ENCODE measurements around the gene CCNB2. TPM values are rescaled to one million over a fixed set of nuclear protein-coding genes. Genes with fewer than 3 reads are reported as not detected.

Gene CCNB2
- total and polyA plus RNA-seq, 2 donors (not counting 3 experiments of a cell fraction or from before 2014, with no cell fraction given): 55.9 to 65.2 TPM

DNA sequence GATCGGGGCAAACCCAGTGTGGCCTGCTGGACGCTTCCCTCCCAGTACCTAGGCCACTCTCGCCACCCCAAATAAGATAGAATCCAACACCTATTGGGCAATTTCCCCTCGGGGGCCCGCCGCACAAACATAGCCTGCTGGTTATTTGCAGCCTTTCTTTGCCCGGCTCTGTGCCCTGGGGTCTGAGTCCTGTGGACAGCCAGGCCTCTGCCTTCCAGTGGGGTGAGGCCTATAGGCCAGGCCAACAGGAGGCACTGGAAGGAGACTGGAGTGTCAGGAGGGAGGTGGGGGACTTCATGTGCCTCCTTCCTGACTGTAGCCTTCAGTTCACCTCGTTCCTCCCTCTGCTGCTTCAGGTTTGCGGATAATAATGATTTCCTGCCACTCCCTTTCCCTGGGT, 54.3 kb downstream of the CCNB2 start:
- TF ChIP-seq MYC (IDR thresholded peaks at IDR 0.05; ENCODE audit: low read depth, low read length): no peak
- TF ChIP-seq, protein P1, sequence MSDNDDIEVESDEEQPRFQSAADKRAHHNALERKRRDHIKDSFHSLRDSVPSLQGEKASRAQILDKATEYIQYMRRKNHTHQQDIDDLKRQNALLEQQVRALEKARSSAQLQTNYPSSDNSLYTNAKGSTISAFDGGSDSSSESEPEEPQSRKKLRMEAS (IDR thresholded peaks at IDR 0.05; ENCODE audit: insufficient read depth, insufficient read length): no peak
- no peak for TF ChIP-seq FOS (IDR thresholded peaks at IDR 0.05; ENCODE audit: borderline replicate concordance, insufficient read depth, low read length)
- no peak for TF ChIP-seq POLR2A (IDR thresholded peaks at IDR 0.05; ENCODE audit: low read depth, low read length)
- TF ChIP-seq GATA2 (IDR thresholded peaks at IDR 0.05; ENCODE audit: insufficient read depth, insufficient read length, low read depth, low read length): no peak
- no peak for TF ChIP-seq EZH2 (IDR thresholded peaks at IDR 0.05; ENCODE audit: borderline replicate concordance, low read depth, low read length, severe bottlenecking)
- no peak for TF ChIP-seq POLR2AphosphoS5 (IDR thresholded peaks at IDR 0.05; ENCODE audit: insufficient read depth, low read depth, low read length)
- TF ChIP-seq, protein P2, sequence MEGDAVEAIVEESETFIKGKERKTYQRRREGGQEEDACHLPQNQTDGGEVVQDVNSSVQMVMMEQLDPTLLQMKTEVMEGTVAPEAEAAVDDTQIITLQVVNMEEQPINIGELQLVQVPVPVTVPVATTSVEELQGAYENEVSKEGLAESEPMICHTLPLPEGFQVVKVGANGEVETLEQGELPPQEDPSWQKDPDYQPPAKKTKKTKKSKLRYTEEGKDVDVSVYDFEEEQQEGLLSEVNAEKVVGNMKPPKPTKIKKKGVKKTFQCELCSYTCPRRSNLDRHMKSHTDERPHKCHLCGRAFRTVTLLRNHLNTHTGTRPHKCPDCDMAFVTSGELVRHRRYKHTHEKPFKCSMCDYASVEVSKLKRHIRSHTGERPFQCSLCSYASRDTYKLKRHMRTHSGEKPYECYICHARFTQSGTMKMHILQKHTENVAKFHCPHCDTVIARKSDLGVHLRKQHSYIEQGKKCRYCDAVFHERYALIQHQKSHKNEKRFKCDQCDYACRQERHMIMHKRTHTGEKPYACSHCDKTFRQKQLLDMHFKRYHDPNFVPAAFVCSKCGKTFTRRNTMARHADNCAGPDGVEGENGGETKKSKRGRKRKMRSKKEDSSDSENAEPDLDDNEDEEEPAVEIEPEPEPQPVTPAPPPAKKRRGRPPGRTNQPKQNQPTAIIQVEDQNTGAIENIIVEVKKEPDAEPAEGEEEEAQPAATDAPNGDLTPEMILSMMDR (IDR thresholded peaks at IDR 0.05; ENCODE audit: extremely low read depth in 1 of 2, insufficient read depth in 1 of 2, low read depth in 1 of 2, low read length in 2 of 2): no peak
- no peak for TF ChIP-seq JUN (IDR thresholded peaks at IDR 0.05; ENCODE audit: borderline replicate concordance, insufficient read depth, insufficient read length, low read depth)
- peaks cover 10 to 41% of the 10 kb centered on the region in 2 experiments for H3K36me3 ChIP-seq (ENCODE audit: control insufficient read depth in 2 of 2, extremely low read depth in 1 of 2, insufficient read depth in 2 of 2, low read length in 2 of 2)
- H3K9me1 ChIP-seq (replicated peaks; ENCODE audit: control insufficient read depth, extremely low read depth, insufficient read depth, low read length): no peaks in the 10 kb centered on the region
- no peaks in the 10 kb centered on the region for H3K79me2 ChIP-seq (ENCODE audit: control insufficient read depth, insufficient read depth, low read length)
- H4K20me1 ChIP-seq (replicated peaks; ENCODE audit: control insufficient read depth, extremely low read depth, insufficient read depth, low read length): no peaks in the 10 kb centered on the region
- H3K4me3 ChIP-seq (replicated peaks in 1 of 3; ENCODE audit: insufficient read depth in 1 of 3, low read depth in 1 of 3, low read length in 3 of 3): no peak overlapping the region
- FAIRE-seq (no peak), DNase-seq (ENCODE audit: low read depth, low spot score) (no peak)
- no peaks in the 10 kb centered on the region for H3K9me3 ChIP-seq (replicated peaks; ENCODE audit: control insufficient read depth, insufficient read depth, low read length)
- CTCF ChIA-PET: no interaction called here
- H3K27ac ChIP-seq (ENCODE audit: insufficient read depth, low read depth, low read length): no peak overlapping the region
- H2AFZ ChIP-seq (ENCODE audit: low read depth, low read length): no peak overlapping the region
- no peaks in the 10 kb centered on the region for H3K4me1 ChIP-seq (ENCODE audit: control insufficient read depth, extremely low read depth, insufficient read depth, low read length)
- H3K27me3 ChIP-seq (ENCODE audit: control insufficient read depth in 2 of 2, insufficient read depth in 2 of 2, low read length in 2 of 2): no peaks in the 10 kb centered on the region
- no TSS peak for BruUV-seq (replicated peaks)
- dilution Hi-C loops (cut with MboI; ENCODE audit: extremely low pct_ligation_motif_present, low sequenced_read_pairs) (no loop called here), intact Hi-C loops (cut with micrococcal nuclease) (no loop called here)
- no peak overlapping the region for H3K4me2 ChIP-seq (ENCODE audit: insufficient read depth, low read length)
- no peak overlapping the region for H3K9ac ChIP-seq (replicated peaks; ENCODE audit: extremely low read depth, insufficient read depth, low read length)
- POLR2A ChIA-PET: no interaction called here

Measured in endothelial cell of umbilical vein (primary cell).